GM12878 (cell line): ENCODE measurements around the gene SUFU. TPM values are rescaled to one million over a fixed set of nuclear protein-coding genes. Genes with fewer than 3 reads are reported as not detected.
A peak's percentile ranks its signal among the peaks of the same experiment; 100 is the strongest.

ENCODE experiments used
- ATF3 ChIP-seq: IDR thresholded peaks from 2 replicates; pipeline ENCODE4 v1.6.1; 2011; ENCODE audit warnings: low read depth, mild to moderate bottlenecking, low read length, moderate library complexity, borderline replicate concordance; ENCODE audit errors: extremely low read depth
- BHLHE40 ChIP-seq, 2 experiments: fragments of 450-650 bp in 1 of 2; IDR thresholded peaks; 2 replicates each; pipeline ENCODE4 v1.6.1; 2011 to 2017; ENCODE audit warnings: low read depth in 2 of 2, borderline replicate concordance in 1 of 2, improper control_type of control experiment in 1 of 2, low read length in 1 of 2, mild to moderate bottlenecking in 1 of 2
- CREM ChIP-seq: IDR thresholded peaks from 2 replicates; pipeline ENCODE4 v1.6.1; 2014; ENCODE audit warnings: antibody characterized with exemption, low read depth
- EGR1 ChIP-seq, 2 experiments: IDR thresholded peaks; 1 replicate in 1 of 2; 2 replicates in 1 of 2; pipeline ENCODE4 v1.6.1; 2011 to 2012; ENCODE audit warnings: low read depth in 2 of 2, low read length in 2 of 2, borderline replicate concordance in 1 of 2, mild to moderate bottlenecking in 1 of 2, moderate library complexity in 1 of 2
- EZH2 ChIP-seq: IDR thresholded peaks from 2 replicates; pipeline ENCODE4 v1.6.1; 2012; ENCODE audit warnings: low read depth, mild to moderate bottlenecking, control low read depth, inconsistent platforms, low read length, borderline replicate concordance; ENCODE audit not compliant: control insufficient read depth
- HCFC1 ChIP-seq: fragments of 150-350 bp; IDR thresholded peaks from 2 replicates; pipeline ENCODE4 v1.6.1; 2014; ENCODE audit warnings: low read length
- IKZF1 ChIP-seq: fragments of 450-650 bp; conservative IDR thresholded peaks from 2 replicates; pipeline ENCODE4 v1.6.1; 2017; ENCODE audit warnings: antibody characterized with exemption, mild to moderate bottlenecking
- IRF4 ChIP-seq: IDR thresholded peaks from 2 replicates; pipeline ENCODE4 v1.6.1; 2011; ENCODE audit warnings: low read depth, low read length
- NKRF ChIP-seq: fragments of 450-650 bp; conservative IDR thresholded peaks from 2 replicates; pipeline ENCODE4 v1.6.1; 2017; ENCODE audit warnings: mild to moderate bottlenecking, moderate library complexity
- RAD51 ChIP-seq: fragments of 450-650 bp; IDR thresholded peaks from 2 replicates; pipeline ENCODE4 v1.6.1; 2016; ENCODE audit warnings: moderate library complexity, mild to moderate bottlenecking, inconsistent platforms
- RCOR1 ChIP-seq: conservative IDR thresholded peaks from 2 replicates; pipeline ENCODE4 v1.6.1; 2012; ENCODE audit warnings: low read depth, low read length, improper control_type of control experiment
- TAF1 ChIP-seq: IDR thresholded peaks from 2 replicates; pipeline ENCODE4 v1.6.1; 2011; ENCODE audit warnings: mild to moderate bottlenecking, low read depth, low read length, borderline replicate concordance
- TARDBP ChIP-seq: IDR thresholded peaks from 2 replicates; pipeline ENCODE4 v1.6.1; 2016; ENCODE audit warnings: borderline replicate concordance
- TCF12 ChIP-seq: IDR thresholded peaks from 2 replicates; pipeline ENCODE4 v1.6.1; 2011; ENCODE audit warnings: low read depth, mild to moderate bottlenecking, low read length
- TCF3 ChIP-seq: IDR thresholded peaks from 2 replicates; pipeline ENCODE4 v1.6.1; 2012; ENCODE audit warnings: low read depth, mild to moderate bottlenecking, low read length, borderline replicate concordance; ENCODE audit not compliant: insufficient read depth
- USF1 ChIP-seq: IDR thresholded peaks from 2 replicates; pipeline ENCODE4 v1.6.1; 2011; ENCODE audit warnings: borderline replicate concordance, low read depth, mild to moderate bottlenecking, moderate library complexity, mixed read lengths, low read length; ENCODE audit not compliant: insufficient read depth; ENCODE audit errors: extremely low read length
- ZNF207 ChIP-seq: fragments of 450-650 bp; IDR thresholded peaks from 2 replicates; pipeline ENCODE4 v1.6.1; 2014; ENCODE audit warnings: antibody characterized with exemption, mild to moderate bottlenecking, borderline replicate concordance
- polyA plus RNA-seq, 11 experiments: library from polyadenylated mRNA; depleted of rRNA in 4 of 11; unstranded in 6 of 11; stranded (reverse) in 5 of 11; fragments of >200 nt; fragmentation: Nextera tagmentation in 4 of 11; fragmentation: Illumina TruSeq in 1 of 11; extraction: Ambion mirVana in 4 of 11; extraction: Trizol in 1 of 11; gene quantifications; 1 replicate in 1 of 11; 2 replicates in 10 of 11; pipeline versions ENCODE4 v1.2.1 to v1.2.3, GENCODE V29; 2011 to 2016; ENCODE audit warnings: inconsistent platforms in 2 of 11, missing spikeins in 2 of 11, low read depth in 1 of 11
- total RNA-seq, 4 experiments: library from RNA; depleted of rRNA in 3 of 4; stranded (reverse); fragments of >200 nt in 3 of 4; fragmentation: Illumina TruSeq in 1 of 4; extraction: Trizol in 1 of 4; gene quantifications; 2 replicates each; pipeline versions ENCODE4 v1.2.1 to v1.2.3, GENCODE V29; 2013 to 2021
- TF ChIP-seq, protein P1 (sequence below): IDR thresholded peaks from 2 replicates; pipeline ENCODE4 v1.6.1; 2011; ENCODE audit warnings: low read depth, low read length, improper control_type of control experiment, borderline replicate concordance

SUFU gene
- total and polyA plus RNA-seq, 10 of the 15 experiments (the other 5 are each of a cell fraction or from before 2014, with no cell fraction given) = 0.68 to 7.7 (median 2.4) TPM

GRCh38 chr10:102461187-102462054 lies 42.4 kb upstream of the SUFU start (continued):
- TF ChIP-seq TARDBP (peak; percentile 69; the same call in 1 of the 2 replicates), EGR1 (IDR thresholded peaks at IDR 0.05; ENCODE audit: borderline replicate concordance in 1 of 2, low read depth in 2 of 2, low read length in 2 of 2) (peak in 1 of 2 experiments; percentile 92; a peak in 2 of 3 replicates), EZH2 (no peak), IKZF1 (peak; percentile 92), NKRF (0 out of 2 replicates have a peak, but pooled peaks have one; percentile 33), RAD51 (peak; percentile 91), CREM (peak; percentile 69), HCFC1 (peak; percentile 88), IRF4 (no peak), RCOR1 (no peak), ATF3 (peak; percentile 53; the same call in 1 of the 2 replicates), ZNF207 (peak; percentile 86), TCF12 (peak; percentile 51; the same call in 1 of the 2 replicates), TCF3 (peak; percentile 69), TAF1 (no peak), BHLHE40 (IDR thresholded peaks at IDR 0.05; ENCODE audit: borderline replicate concordance in 1 of 2, low read depth in 2 of 2, low read length in 1 of 2) (peak; percentile 95 to 99), USF1 (peak; percentile 90)
- TF ChIP-seq, protein P1, sequence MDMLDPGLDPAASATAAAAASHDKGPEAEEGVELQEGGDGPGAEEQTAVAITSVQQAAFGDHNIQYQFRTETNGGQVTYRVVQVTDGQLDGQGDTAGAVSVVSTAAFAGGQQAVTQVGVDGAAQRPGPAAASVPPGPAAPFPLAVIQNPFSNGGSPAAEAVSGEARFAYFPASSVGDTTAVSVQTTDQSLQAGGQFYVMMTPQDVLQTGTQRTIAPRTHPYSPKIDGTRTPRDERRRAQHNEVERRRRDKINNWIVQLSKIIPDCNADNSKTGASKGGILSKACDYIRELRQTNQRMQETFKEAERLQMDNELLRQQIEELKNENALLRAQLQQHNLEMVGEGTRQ = peak; percentile 81
